IMR-90 (cell line): ENCODE measurements around the gene DAZL. TPM values are rescaled to one million over a fixed set of nuclear protein-coding genes. Genes with fewer than 3 reads are reported as not detected.

ENCODE experiments used
- ATAC-seq: fragments of 200-7000 bp; cut with Tn5 transposase; 2 replicates; pipeline ENCODE4 v1.9.1; 2020; ENCODE audit warnings: low read depth, mild to moderate bottlenecking, moderate library complexity
- BruUV-seq: library from RNA; stranded (reverse); fragments of 400-500 nt; replicated peaks from 2 replicates; lab custom pipeline; 2021; lab: Mats Ljungman, UMichigan
- CTCF ChIA-PET: fragments of 300-600 bp; formaldehyde crosslinking; extraction: SDS; loops from one replicate; lab custom pipeline; 2021; ENCODE audit warnings: antibody characterized with exemption; lab: Yijun Ruan, JAX
- POLR2A ChIA-PET: fragments of 300-600 bp; sonication (Branson Sonifier 250); formaldehyde crosslinking; loops from one replicate; lab custom pipeline; 2022; ENCODE audit warnings: antibody characterized with exemption; ENCODE audit not compliant: unreplicated experiment; lab: Charles Lee
- DNase-seq: peaks from one replicate; pipeline ENCODE4 v3.0.0; 2013
- H2AFZ ChIP-seq: replicated peaks from 2 replicates; pipeline ENCODE3; 2013; ENCODE audit warnings: low read length, mild to moderate bottlenecking; ENCODE audit not compliant: poor library complexity
- H2AK5ac ChIP-seq: 2 replicates; pipeline ENCODE4 v1.6.1; 2013; ENCODE audit warnings: low read depth, low read length, inconsistent platforms
- H2AK9ac ChIP-seq: replicated peaks from 2 replicates; pipeline ENCODE3; 2013; ENCODE audit warnings: mild to moderate bottlenecking, low read depth, low read length, moderate library complexity; ENCODE audit not compliant: poor library complexity
- H2BK120ac ChIP-seq: 2 replicates; pipeline ENCODE4 v1.6.1; 2013; ENCODE audit warnings: low read depth, low read length, inconsistent platforms
- H2BK15ac ChIP-seq: 3 replicates; pipeline ENCODE4 v1.6.1; 2013; ENCODE audit warnings: low read depth, low read length, inconsistent platforms
- H2BK20ac ChIP-seq: 2 replicates; pipeline ENCODE4 v1.6.1; 2013; ENCODE audit warnings: low read depth, mild to moderate bottlenecking, inconsistent platforms, low read length, moderate library complexity
- H2BK5ac ChIP-seq: 2 replicates; pipeline ENCODE4 v1.6.1; 2013; ENCODE audit warnings: mild to moderate bottlenecking, low read depth, low read length, inconsistent platforms; ENCODE audit not compliant: poor library complexity, severe bottlenecking
- H3K14ac ChIP-seq: replicated peaks from 2 replicates; pipeline ENCODE4 v1.6.1; 2013; ENCODE audit warnings: low read depth, low read length, inconsistent platforms
- H3K18ac ChIP-seq: 2 replicates; pipeline ENCODE4 v1.6.1; 2013; ENCODE audit warnings: low read depth, low read length, control low read depth
- H3K23ac ChIP-seq: 2 replicates; pipeline ENCODE4 v1.6.1; 2013; ENCODE audit warnings: low read depth, low read length, inconsistent platforms
- H3K27ac ChIP-seq: 2 replicates; pipeline ENCODE4 v1.5.1; 2013; ENCODE audit warnings: mild to moderate bottlenecking, control low read depth, low read length; ENCODE audit not compliant: insufficient read depth
- H3K27me3 ChIP-seq: 2 replicates; pipeline ENCODE4 v1.6.1; 2013; ENCODE audit warnings: low read length; ENCODE audit not compliant: control insufficient read depth, insufficient read depth
- H3K36me3 ChIP-seq: 2 replicates; pipeline ENCODE4 v1.6.1; 2013; ENCODE audit warnings: low read length, mixed read lengths; ENCODE audit not compliant: control insufficient read depth, insufficient read depth
- H3K4ac ChIP-seq: 2 replicates; pipeline ENCODE4 v1.6.1; 2013; ENCODE audit warnings: low read depth, low read length, inconsistent platforms
- H3K4me1 ChIP-seq: 2 replicates; pipeline ENCODE4 v1.6.1; 2013; ENCODE audit warnings: low read length, mixed read lengths; ENCODE audit not compliant: control insufficient read depth, insufficient read depth
- H3K4me2 ChIP-seq: 2 replicates; pipeline ENCODE4 v1.6.1; 2013; ENCODE audit warnings: low read depth, mild to moderate bottlenecking, control low read depth, low read length, moderate library complexity
- H3K4me3 ChIP-seq: 2 replicates; pipeline ENCODE4 v1.5.1; 2013; ENCODE audit warnings: low read depth, mild to moderate bottlenecking, control low read depth, low read length, moderate library complexity; ENCODE audit not compliant: insufficient read depth
- H3K56ac ChIP-seq: 2 replicates; pipeline ENCODE4 v1.6.1; 2013; ENCODE audit warnings: low read length, inconsistent platforms; ENCODE audit not compliant: insufficient read depth; ENCODE audit errors: extremely low read depth
- H3K79me1 ChIP-seq, 2 experiments: 2 replicates each; pipeline ENCODE4 v1.6.1; 2013; ENCODE audit warnings: low read length in 2 of 2, inconsistent platforms in 1 of 2, low read depth in 1 of 2
- H3K9ac ChIP-seq: 2 replicates; pipeline ENCODE4 v1.6.1; 2013; ENCODE audit warnings: low read depth, low read length, control low read depth
- H3K9me1 ChIP-seq: 2 replicates; pipeline ENCODE4 v1.6.1; 2013; ENCODE audit warnings: low read length, inconsistent platforms; ENCODE audit not compliant: insufficient read depth
- H3K9me3 ChIP-seq: 2 replicates; pipeline ENCODE4 v1.6.1; 2013; ENCODE audit warnings: low read length; ENCODE audit not compliant: control insufficient read depth, insufficient read depth
- H4K20me1 ChIP-seq: 2 replicates; pipeline ENCODE4 v1.6.1; 2013; ENCODE audit warnings: low read length, inconsistent platforms; ENCODE audit not compliant: insufficient read depth
- H4K5ac ChIP-seq: 2 replicates; pipeline ENCODE4 v1.6.1; 2013; ENCODE audit warnings: mild to moderate bottlenecking, low read depth, low read length, control low read depth
- H4K8ac ChIP-seq, 2 experiments: 2 replicates each; pipeline ENCODE4 v1.6.1; 2013; ENCODE audit warnings: low read depth in 2 of 2, low read length in 2 of 2, control low read depth in 1 of 2, inconsistent platforms in 1 of 2
- H4K91ac ChIP-seq: 2 replicates; pipeline ENCODE4 v1.6.1; 2013; ENCODE audit warnings: low read depth, low read length, inconsistent platforms; ENCODE audit not compliant: insufficient read depth
- BHLHE40 ChIP-seq: fragments of 150-350 bp; IDR thresholded peaks from 2 replicates; pipeline ENCODE4 v1.6.1; 2016; ENCODE audit warnings: mild to moderate bottlenecking, low read depth, low read length
- CEBPB ChIP-seq: IDR thresholded peaks from 2 replicates; pipeline ENCODE4 v1.6.1; 2012; ENCODE audit warnings: low read depth, low read length, improper control_type of control experiment
- CHD1 ChIP-seq: IDR thresholded peaks from 2 replicates; pipeline ENCODE4 v1.6.1; 2012; ENCODE audit warnings: low read depth, low read length, improper control_type of control experiment
- CTCF ChIP-seq: conservative IDR thresholded peaks from 2 replicates; pipeline ENCODE4 v1.5.1; 2012; ENCODE audit warnings: mild to moderate bottlenecking, low read depth, low read length, improper control_type of control experiment
- ELK1 ChIP-seq: fragments of 150-350 bp; IDR thresholded peaks from 2 replicates; pipeline ENCODE4 v1.6.1; 2016; ENCODE audit warnings: low read depth, mild to moderate bottlenecking, low read length, moderate library complexity, borderline replicate concordance
- FOS ChIP-seq: fragments of 150-350 bp; IDR thresholded peaks from 2 replicates; pipeline ENCODE4 v1.6.1; 2016; ENCODE audit warnings: low read depth, low read length
- MAFK ChIP-seq: IDR thresholded peaks from 2 replicates; pipeline ENCODE4 v1.6.1; 2012; ENCODE audit warnings: low read depth, low read length, improper control_type of control experiment
- MAZ ChIP-seq: IDR thresholded peaks from 2 replicates; pipeline ENCODE4 v1.6.1; 2012; ENCODE audit warnings: low read depth, mild to moderate bottlenecking, low read length, improper control_type of control experiment, moderate library complexity, borderline replicate concordance
- MXI1 ChIP-seq: IDR thresholded peaks from 2 replicates; pipeline ENCODE4 v1.6.1; 2012; ENCODE audit warnings: low read depth, mild to moderate bottlenecking, low read length, moderate library complexity, borderline replicate concordance
- NFE2L2 ChIP-seq: fragments of 150-350 bp; IDR thresholded peaks from 2 replicates; pipeline ENCODE4 v1.6.1; 2016; ENCODE audit warnings: low read depth, mild to moderate bottlenecking, low read length
- POLR2A ChIP-seq: IDR thresholded peaks from 2 replicates; pipeline ENCODE4 v1.6.1; 2012; ENCODE audit warnings: mild to moderate bottlenecking, low read depth, low read length
- RAD21 ChIP-seq: IDR thresholded peaks from 2 replicates; pipeline ENCODE4 v1.6.1; 2012; ENCODE audit warnings: low read length, improper control_type of control experiment
- RCOR1 ChIP-seq: IDR thresholded peaks from 2 replicates; pipeline ENCODE4 v1.6.1; 2012; ENCODE audit warnings: mild to moderate bottlenecking, low read length, improper control_type of control experiment; ENCODE audit not compliant: insufficient replicate concordance
- USF2 ChIP-seq: fragments of 150-350 bp; IDR thresholded peaks from 2 replicates; pipeline ENCODE4 v1.6.1; 2017; ENCODE audit warnings: mild to moderate bottlenecking, antibody characterized with exemption, low read length, low read depth
- WGBS, 2 experiments: methylation state at CpG; one replicate each; pipeline versions ENCODE4 v1.1.5 to v1.1.7; 2013; ENCODE audit warnings: missing lambda C conversion rate in 2 of 2; ENCODE audit not compliant: insufficient read length in 1 of 2; ENCODE audit errors: extremely low coverage in 2 of 2; 5-methylcytosine and 5-hydroxymethylcytosine counted together
- dilution Hi-C: fragments of 300-500 bp; cut with HindIII; formaldehyde crosslinking; loops from one replicate; pipeline ENCODE4 v1.14.3; 2018; ENCODE audit warnings: low sequenced_read_pairs; ENCODE audit not compliant: unreplicated experiment
- in situ Hi-C: fragments of 300-500 bp; cut with MboI; formaldehyde crosslinking; loops from 3 replicates; pipeline ENCODE4 v1.14.3; 2019; ENCODE audit warnings: low sequenced_read_pairs, inconsistent platforms, mixed read lengths
- intact Hi-C: fragments of 100-400 bp; cut with micrococcal nuclease; formaldehyde crosslinking; loops from 2 replicates; pipeline ENCODE4 v1.10.0; 2022
- polyA plus RNA-seq, 3 experiments: library from polyadenylated mRNA; depleted of rRNA; stranded (reverse); fragments of >200 nt; gene quantifications; 2 replicates each; pipeline ENCODE4 v1.2.3, GENCODE V29; 2012; ENCODE audit warnings: low replicate concordance in 1 of 3
- total RNA-seq: library from RNA; depleted of rRNA; stranded (reverse); fragments of >200 nt; gene quantifications from 2 replicates; pipeline ENCODE4 v1.2.3, GENCODE V29; 2012

Gene DAZL
- total and polyA plus RNA-seq, 2 of the 4 experiments (the other 2 are of a cell fraction): not detected

GRCh38 chr3:16632395-16632794 is 27.2 kb upstream of the DAZL start:
- Histone ChIP-seq H3K27me3 (no peaks in the 10 kb centered on the region; the same call in none of the 2 replicates), H2AFZ (no peak overlapping the region), H4K5ac (no peak overlapping the region), H3K4ac (no peak overlapping the region), H3K4me3 (no peak overlapping the region), H2AK5ac (no peak overlapping the region), H2BK120ac (no peak overlapping the region), H3K14ac (no peak overlapping the region), H3K9ac (no peak overlapping the region), H4K91ac (no peak overlapping the region), H3K23ac (no peak overlapping the region), H2AK9ac (no peak overlapping the region), H3K79me1 (no peaks in the 10 kb centered on the region), H3K9me1 (no peaks in the 10 kb centered on the region), H4K20me1 (no peaks in the 10 kb centered on the region), H3K36me3 (no peaks in the 10 kb centered on the region), H2BK15ac (no peak overlapping the region), H3K4me2 (no peak overlapping the region), H3K27ac (no peak overlapping the region), H3K4me1 (no peaks in the 10 kb centered on the region), H3K18ac (no peak overlapping the region), H2BK20ac (no peak overlapping the region), H3K56ac (no peak overlapping the region), H4K8ac (no peak overlapping the region), H2BK5ac (no peak overlapping the region), H3K9me3 (no peaks in the 10 kb centered on the region)
- dilution Hi-C loops: no loop called here
- CTCF ChIA-PET: no interaction called here
- POLR2A ChIA-PET: no interaction called here
- intact Hi-C loops: no loop called here
- no peak for ATAC-seq
- TF ChIP-seq CEBPB (no peak), USF2 (no peak), ELK1 (no peak), POLR2A (no peak), MAFK (no peak), CTCF (no peak), RAD21 (no peak), MAZ (no peak), FOS (no peak), BHLHE40 (no peak), MXI1 (no peak), CHD1 (no peak), RCOR1 (no peak), NFE2L2 (no peak)
- BruUV-seq: no TSS peak
- no peak for DNase-seq
- in situ Hi-C loops: no loop called here
- WGBS, 2 experiments: no CpG with 5 or more reads among the region's 2 CpGs
